ENCODE data around the gene ATAD3A. TPM values are rescaled to one million over a fixed set of nuclear protein-coding genes. Genes with fewer than 3 reads are reported as not detected.
A peak's percentile ranks its signal among the peaks of the same experiment; 100 is the strongest.

ATAD3A gene
- total RNA-seq, 1 donor from 2014 or later: 28.7 TPM

DNA sequence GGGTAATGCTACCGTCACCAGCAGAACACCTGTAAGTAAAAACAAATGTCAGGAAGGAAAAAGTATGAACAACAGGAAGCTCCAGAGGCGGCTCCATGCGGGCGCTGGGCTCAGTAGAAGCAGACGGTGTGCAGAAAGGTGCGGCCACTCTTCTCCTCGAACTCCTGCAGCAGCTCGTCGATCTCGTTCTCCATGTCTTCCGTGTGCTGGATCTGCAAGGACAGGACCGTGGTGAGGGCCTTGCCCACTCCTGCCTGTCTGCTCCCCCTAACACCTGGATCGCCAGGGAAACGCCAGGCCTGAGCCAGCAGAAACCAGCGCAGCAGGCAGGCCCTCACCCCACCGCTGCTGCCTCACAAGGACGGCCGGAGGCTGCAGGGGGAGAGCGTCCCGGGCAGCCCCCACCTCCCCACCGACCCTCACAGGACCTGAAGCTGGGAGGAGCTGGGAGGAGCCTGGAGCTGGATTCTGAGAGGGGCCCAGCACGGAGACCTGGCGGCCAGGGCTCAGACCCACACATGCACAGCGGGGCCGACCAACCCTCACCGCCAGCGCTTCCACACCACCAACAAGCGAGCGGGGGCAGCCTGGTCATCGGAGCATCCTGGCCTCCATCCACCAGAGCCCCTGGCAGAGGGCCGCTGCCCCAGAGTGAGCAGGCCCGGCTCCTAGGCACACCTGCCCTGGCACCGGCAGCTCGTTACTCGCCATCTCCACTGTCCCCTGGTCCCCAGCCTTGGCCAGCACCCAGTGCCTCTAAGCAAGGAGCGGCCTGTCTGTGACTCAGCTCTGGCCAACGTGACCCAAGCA, 30.2 kb downstream of the ATAD3A start:
- no peak for TF ChIP-seq CTCF (IDR thresholded peaks at IDR 0.05; ENCODE audit: insufficient read depth, low read length, severe bottlenecking)
- peak; percentile 13 for FAIRE-seq
- H3K27me3 ChIP-seq (ENCODE audit: control insufficient read depth, insufficient read depth, low read length): no peaks in the 10 kb centered on the region
- no peak for DNase-seq (ENCODE audit: low read depth)
- H3K4me3 ChIP-seq (ENCODE audit: low read depth, low read length): no peak overlapping the region
- H3K36me3 ChIP-seq (ENCODE audit: control insufficient read depth, insufficient read depth, low read length): peaks cover 8% of the 10 kb centered on the region

- no peak overlapping the region for H3K4me3 ChIP-seq (ENCODE audit: low read depth, low read length)
- peaks cover 8% of the 10 kb centered on the region for H3K36me3 ChIP-seq (ENCODE audit: control insufficient read depth, insufficient read depth, low read length)
- no peak for DNase-seq (ENCODE audit: low read depth)
- no peak for TF ChIP-seq CTCF (IDR thresholded peaks at IDR 0.05; ENCODE audit: insufficient read depth, low read length, severe bottlenecking)
- H3K27me3 ChIP-seq (ENCODE audit: control insufficient read depth, insufficient read depth, low read length): no peaks in the 10 kb centered on the region
- FAIRE-seq: no peak
These were observed 31.1 kb downstream of the ATAD3A start for GRCh38 chr1:1542766-1543705.

GRCh38 chr1:1543706-1544099, 31.7 kb downstream of the ATAD3A start:
- no peak for DNase-seq (ENCODE audit: low read depth)
- H3K36me3 ChIP-seq (ENCODE audit: control insufficient read depth, insufficient read depth, low read length): peaks cover 10% of the 10 kb centered on the region
- H3K4me3 ChIP-seq (ENCODE audit: low read depth, low read length): no peak overlapping the region
- TF ChIP-seq CTCF (IDR thresholded peaks at IDR 0.05; ENCODE audit: insufficient read depth, low read length, severe bottlenecking): no peak
- no peaks in the 10 kb centered on the region for H3K27me3 ChIP-seq (ENCODE audit: control insufficient read depth, insufficient read depth, low read length)
- FAIRE-seq: no peak

- no peak for TF ChIP-seq CTCF (IDR thresholded peaks at IDR 0.05; ENCODE audit: insufficient read depth, low read length, severe bottlenecking)
- Histone ChIP-seq H3K27me3 (ENCODE audit: control insufficient read depth, insufficient read depth, low read length) (no peaks in the 10 kb centered on the region), H3K4me3 (ENCODE audit: low read depth, low read length) (no peak overlapping the region), H3K36me3 (ENCODE audit: control insufficient read depth, insufficient read depth, low read length) (peaks cover 11% of the 10 kb centered on the region)
- FAIRE-seq (no peak), DNase-seq (ENCODE audit: low read depth) (no peak)
These were observed 32.6 kb downstream of the ATAD3A start for GRCh38 chr1:1544544-1544943.

- no peak for DNase-seq (ENCODE audit: low read depth)
- Histone ChIP-seq H3K36me3 (ENCODE audit: control insufficient read depth, insufficient read depth, low read length) (peaks cover 11% of the 10 kb centered on the region), H3K27me3 (ENCODE audit: control insufficient read depth, insufficient read depth, low read length) (no peaks in the 10 kb centered on the region), H3K4me3 (ENCODE audit: low read depth, low read length) (no peak overlapping the region)
- FAIRE-seq: no peak
- no peak for TF ChIP-seq CTCF (IDR thresholded peaks at IDR 0.05; ENCODE audit: insufficient read depth, low read length, severe bottlenecking)
These were observed 34.2 kb downstream of the ATAD3A start for GRCh38 chr1:1545946-1546737.
